Measurements from ENCODE around the gene NR5A2. TPM values are rescaled to one million over a fixed set of nuclear protein-coding genes. Genes with fewer than 3 reads are reported as not detected.

NR5A2 gene
- total RNA-seq, 1 donor from 2014 or later: not detected

GRCh38 chr1:200079232-200079940, 51.9 kb downstream of the NR5A2 start:
- TF ChIP-seq CTCF (conservative IDR thresholded peaks at IDR 0.05; ENCODE audit: low read depth, low read length): no peak
- DNase-seq (ENCODE audit: low read depth): no peak
- no peak overlapping the region for H3K4me3 ChIP-seq (ENCODE audit: low read depth, low read length)

GRCh38 chr1:200081151-200081968, 53.9 kb downstream of the NR5A2 start:
- TF ChIP-seq CTCF (conservative IDR thresholded peaks at IDR 0.05; ENCODE audit: low read depth, low read length): no peak
- no peak overlapping the region for H3K4me3 ChIP-seq (ENCODE audit: low read depth, low read length)
- no peak for DNase-seq (ENCODE audit: low read depth)

GRCh38 chr1:200081969-200082245, 54.4 kb downstream of the NR5A2 start:
- no peak overlapping the region for H3K4me3 ChIP-seq (ENCODE audit: low read depth, low read length)
- DNase-seq (ENCODE audit: low read depth): no peak
- TF ChIP-seq CTCF (conservative IDR thresholded peaks at IDR 0.05; ENCODE audit: low read depth, low read length): no peak

- DNase-seq (ENCODE audit: low read depth): no peak
- no peak for TF ChIP-seq CTCF (conservative IDR thresholded peaks at IDR 0.05; ENCODE audit: low read depth, low read length)
Measured at GRCh38 chr1:200082329-200082728, 54.8 kb downstream of the NR5A2 start.

GRCh38 chr1:200090252-200091159, 63.0 kb downstream of the NR5A2 start:
- DNase-seq (ENCODE audit: low read depth): no peak
- H3K4me3 ChIP-seq (ENCODE audit: low read depth, low read length): no peak overlapping the region
- TF ChIP-seq CTCF (conservative IDR thresholded peaks at IDR 0.05; ENCODE audit: low read depth, low read length): peak; percentile 43

More at GRCh38 chr1:200082329-200082728, 54.8 kb downstream of the NR5A2 start:
- no peak overlapping the region for H3K4me3 ChIP-seq (ENCODE audit: low read depth, low read length)

GRCh38 chr1:200095057-200095577, 67.6 kb downstream of the NR5A2 start:
- no peak for TF ChIP-seq CTCF (conservative IDR thresholded peaks at IDR 0.05; ENCODE audit: low read depth, low read length)
- DNase-seq (ENCODE audit: low read depth): no peak
- no peak overlapping the region for H3K4me3 ChIP-seq (ENCODE audit: low read depth, low read length)
